ENCODE data around the gene KRT73. TPM values are rescaled to one million over a fixed set of nuclear protein-coding genes. Genes with fewer than 3 reads are reported as not detected.

The KRT73 gene
- total and polyA plus RNA-seq, 2 of the 8 experiments (the other 6 are each of a cell fraction or from before 2014, with no cell fraction given): not detected

- no peak for TF ChIP-seq BRCA1 (IDR thresholded peaks at IDR 0.05; ENCODE audit: low read depth, low read length)
- TF ChIP-seq CBX5 (IDR thresholded peaks at IDR 0.05; ENCODE audit: low read depth, low read length): no peak
- TF ChIP-seq NRF1 (IDR thresholded peaks at IDR 0.05; ENCODE audit: low read depth, low read length): no peak
- TF ChIP-seq ZNF274 (IDR thresholded peaks at IDR 0.05; ENCODE audit: borderline replicate concordance, extremely low read depth, low read length): no peak
- no peak for TF ChIP-seq TCF12 (IDR thresholded peaks at IDR 0.05; ENCODE audit: low read depth, low read length)
- TF ChIP-seq SIN3A (conservative IDR thresholded peaks at IDR 0.05 in 1 of 2, IDR thresholded peaks at IDR 0.05 in 1 of 2; ENCODE audit: low read depth in 1 of 2, low read length in 2 of 2): no peak
Observed at GRCh38 chr12:52584156-52584682, 34.1 kb downstream of the KRT73 start (continued).

Data from H1 (cell line).